IMR-90 (cell line): ENCODE results near the gene MKX. TPM values are rescaled to one million over a fixed set of nuclear protein-coding genes. Genes with fewer than 3 reads are reported as not detected.

ENCODE experiments used
- ATAC-seq: fragments of 200-7000 bp; cut with Tn5 transposase; 2 replicates; pipeline ENCODE4 v1.9.1; 2020; ENCODE audit warnings: low read depth, mild to moderate bottlenecking, moderate library complexity
- BruUV-seq: library from RNA; stranded (reverse); fragments of 400-500 nt; replicated peaks from 2 replicates; lab custom pipeline; 2021; lab: Mats Ljungman, UMichigan
- CTCF ChIA-PET: fragments of 300-600 bp; formaldehyde crosslinking; extraction: SDS; loops from one replicate; lab custom pipeline; 2021; ENCODE audit warnings: antibody characterized with exemption; lab: Yijun Ruan, JAX
- POLR2A ChIA-PET: fragments of 300-600 bp; sonication (Branson Sonifier 250); formaldehyde crosslinking; loops from one replicate; lab custom pipeline; 2022; ENCODE audit warnings: antibody characterized with exemption; ENCODE audit not compliant: unreplicated experiment; lab: Charles Lee
- DNase-seq: peaks from one replicate; pipeline ENCODE4 v3.0.0; 2013
- H2AFZ ChIP-seq: replicated peaks from 2 replicates; pipeline ENCODE3; 2013; ENCODE audit warnings: low read length, mild to moderate bottlenecking; ENCODE audit not compliant: poor library complexity
- H2AK5ac ChIP-seq: 2 replicates; pipeline ENCODE4 v1.6.1; 2013; ENCODE audit warnings: low read depth, low read length, inconsistent platforms
- H2AK9ac ChIP-seq: replicated peaks from 2 replicates; pipeline ENCODE3; 2013; ENCODE audit warnings: mild to moderate bottlenecking, low read depth, low read length, moderate library complexity; ENCODE audit not compliant: poor library complexity
- H2BK120ac ChIP-seq: 2 replicates; pipeline ENCODE4 v1.6.1; 2013; ENCODE audit warnings: low read depth, low read length, inconsistent platforms
- H2BK15ac ChIP-seq: 3 replicates; pipeline ENCODE4 v1.6.1; 2013; ENCODE audit warnings: low read depth, low read length, inconsistent platforms
- H2BK20ac ChIP-seq: 2 replicates; pipeline ENCODE4 v1.6.1; 2013; ENCODE audit warnings: low read depth, mild to moderate bottlenecking, inconsistent platforms, low read length, moderate library complexity
- H2BK5ac ChIP-seq: 2 replicates; pipeline ENCODE4 v1.6.1; 2013; ENCODE audit warnings: mild to moderate bottlenecking, low read depth, low read length, inconsistent platforms; ENCODE audit not compliant: poor library complexity, severe bottlenecking
- H3K14ac ChIP-seq: replicated peaks from 2 replicates; pipeline ENCODE4 v1.6.1; 2013; ENCODE audit warnings: low read depth, low read length, inconsistent platforms
- H3K18ac ChIP-seq: 2 replicates; pipeline ENCODE4 v1.6.1; 2013; ENCODE audit warnings: low read depth, low read length, control low read depth
- H3K23ac ChIP-seq: 2 replicates; pipeline ENCODE4 v1.6.1; 2013; ENCODE audit warnings: low read depth, low read length, inconsistent platforms
- H3K27ac ChIP-seq: 2 replicates; pipeline ENCODE4 v1.5.1; 2013; ENCODE audit warnings: mild to moderate bottlenecking, control low read depth, low read length; ENCODE audit not compliant: insufficient read depth
- H3K27me3 ChIP-seq: 2 replicates; pipeline ENCODE4 v1.6.1; 2013; ENCODE audit warnings: low read length; ENCODE audit not compliant: control insufficient read depth, insufficient read depth
- H3K36me3 ChIP-seq: 2 replicates; pipeline ENCODE4 v1.6.1; 2013; ENCODE audit warnings: low read length, mixed read lengths; ENCODE audit not compliant: control insufficient read depth, insufficient read depth
- H3K4ac ChIP-seq: 2 replicates; pipeline ENCODE4 v1.6.1; 2013; ENCODE audit warnings: low read depth, low read length, inconsistent platforms
- H3K4me1 ChIP-seq: 2 replicates; pipeline ENCODE4 v1.6.1; 2013; ENCODE audit warnings: low read length, mixed read lengths; ENCODE audit not compliant: control insufficient read depth, insufficient read depth
- H3K4me2 ChIP-seq: 2 replicates; pipeline ENCODE4 v1.6.1; 2013; ENCODE audit warnings: low read depth, mild to moderate bottlenecking, control low read depth, low read length, moderate library complexity
- H3K4me3 ChIP-seq: 2 replicates; pipeline ENCODE4 v1.5.1; 2013; ENCODE audit warnings: low read depth, mild to moderate bottlenecking, control low read depth, low read length, moderate library complexity; ENCODE audit not compliant: insufficient read depth
- H3K56ac ChIP-seq: 2 replicates; pipeline ENCODE4 v1.6.1; 2013; ENCODE audit warnings: low read length, inconsistent platforms; ENCODE audit not compliant: insufficient read depth; ENCODE audit errors: extremely low read depth
- H3K79me1 ChIP-seq, 2 experiments: 2 replicates each; pipeline ENCODE4 v1.6.1; 2013; ENCODE audit warnings: low read length in 2 of 2, inconsistent platforms in 1 of 2, low read depth in 1 of 2
- H3K9ac ChIP-seq: 2 replicates; pipeline ENCODE4 v1.6.1; 2013; ENCODE audit warnings: low read depth, low read length, control low read depth
- H3K9me1 ChIP-seq: 2 replicates; pipeline ENCODE4 v1.6.1; 2013; ENCODE audit warnings: low read length, inconsistent platforms; ENCODE audit not compliant: insufficient read depth
- H3K9me3 ChIP-seq: 2 replicates; pipeline ENCODE4 v1.6.1; 2013; ENCODE audit warnings: low read length; ENCODE audit not compliant: control insufficient read depth, insufficient read depth
- H4K20me1 ChIP-seq: 2 replicates; pipeline ENCODE4 v1.6.1; 2013; ENCODE audit warnings: low read length, inconsistent platforms; ENCODE audit not compliant: insufficient read depth
- H4K5ac ChIP-seq: 2 replicates; pipeline ENCODE4 v1.6.1; 2013; ENCODE audit warnings: mild to moderate bottlenecking, low read depth, low read length, control low read depth
- H4K8ac ChIP-seq, 2 experiments: 2 replicates each; pipeline ENCODE4 v1.6.1; 2013; ENCODE audit warnings: low read depth in 2 of 2, low read length in 2 of 2, control low read depth in 1 of 2, inconsistent platforms in 1 of 2
- H4K91ac ChIP-seq: 2 replicates; pipeline ENCODE4 v1.6.1; 2013; ENCODE audit warnings: low read depth, low read length, inconsistent platforms; ENCODE audit not compliant: insufficient read depth
- BHLHE40 ChIP-seq: fragments of 150-350 bp; IDR thresholded peaks from 2 replicates; pipeline ENCODE4 v1.6.1; 2016; ENCODE audit warnings: mild to moderate bottlenecking, low read depth, low read length
- CEBPB ChIP-seq: IDR thresholded peaks from 2 replicates; pipeline ENCODE4 v1.6.1; 2012; ENCODE audit warnings: low read depth, low read length, improper control_type of control experiment
- CHD1 ChIP-seq: IDR thresholded peaks from 2 replicates; pipeline ENCODE4 v1.6.1; 2012; ENCODE audit warnings: low read depth, low read length, improper control_type of control experiment
- CTCF ChIP-seq: conservative IDR thresholded peaks from 2 replicates; pipeline ENCODE4 v1.5.1; 2012; ENCODE audit warnings: mild to moderate bottlenecking, low read depth, low read length, improper control_type of control experiment
- FOS ChIP-seq: fragments of 150-350 bp; IDR thresholded peaks from 2 replicates; pipeline ENCODE4 v1.6.1; 2016; ENCODE audit warnings: low read depth, low read length
- MAFK ChIP-seq: IDR thresholded peaks from 2 replicates; pipeline ENCODE4 v1.6.1; 2012; ENCODE audit warnings: low read depth, low read length, improper control_type of control experiment
- MAZ ChIP-seq: IDR thresholded peaks from 2 replicates; pipeline ENCODE4 v1.6.1; 2012; ENCODE audit warnings: low read depth, mild to moderate bottlenecking, low read length, improper control_type of control experiment, moderate library complexity, borderline replicate concordance
- NFE2L2 ChIP-seq: fragments of 150-350 bp; IDR thresholded peaks from 2 replicates; pipeline ENCODE4 v1.6.1; 2016; ENCODE audit warnings: low read depth, mild to moderate bottlenecking, low read length
- POLR2A ChIP-seq: IDR thresholded peaks from 2 replicates; pipeline ENCODE4 v1.6.1; 2012; ENCODE audit warnings: mild to moderate bottlenecking, low read depth, low read length
- RAD21 ChIP-seq: IDR thresholded peaks from 2 replicates; pipeline ENCODE4 v1.6.1; 2012; ENCODE audit warnings: low read length, improper control_type of control experiment
- RCOR1 ChIP-seq: IDR thresholded peaks from 2 replicates; pipeline ENCODE4 v1.6.1; 2012; ENCODE audit warnings: mild to moderate bottlenecking, low read length, improper control_type of control experiment; ENCODE audit not compliant: insufficient replicate concordance
- RFX5 ChIP-seq: IDR thresholded peaks from 2 replicates; pipeline ENCODE4 v1.8.0; 2012; ENCODE audit warnings: low read depth, mild to moderate bottlenecking, low read length, moderate library complexity
- SMC3 ChIP-seq: fragments of 150-350 bp; IDR thresholded peaks from 2 replicates; pipeline ENCODE4 v1.6.1; 2016; ENCODE audit warnings: low read depth, mild to moderate bottlenecking, antibody characterized with exemption, low read length, moderate library complexity
- WGBS, 2 experiments: methylation state at CpG; one replicate each; pipeline versions ENCODE4 v1.1.5 to v1.1.7; 2013; ENCODE audit warnings: missing lambda C conversion rate in 2 of 2; ENCODE audit not compliant: insufficient read length in 1 of 2; ENCODE audit errors: extremely low coverage in 2 of 2; 5-methylcytosine and 5-hydroxymethylcytosine counted together
- dilution Hi-C: fragments of 300-500 bp; cut with HindIII; formaldehyde crosslinking; loops from one replicate; pipeline ENCODE4 v1.14.3; 2018; ENCODE audit warnings: low sequenced_read_pairs; ENCODE audit not compliant: unreplicated experiment
- in situ Hi-C: fragments of 300-500 bp; cut with MboI; formaldehyde crosslinking; loops from 3 replicates; pipeline ENCODE4 v1.14.3; 2019; ENCODE audit warnings: low sequenced_read_pairs, inconsistent platforms, mixed read lengths
- intact Hi-C: fragments of 100-400 bp; cut with micrococcal nuclease; formaldehyde crosslinking; loops from 2 replicates; pipeline ENCODE4 v1.10.0; 2022
- polyA plus RNA-seq, 3 experiments: library from polyadenylated mRNA; depleted of rRNA; stranded (reverse); fragments of >200 nt; gene quantifications; 2 replicates each; pipeline ENCODE4 v1.2.3, GENCODE V29; 2012; ENCODE audit warnings: low replicate concordance in 1 of 3
- total RNA-seq: library from RNA; depleted of rRNA; stranded (reverse); fragments of >200 nt; gene quantifications from 2 replicates; pipeline ENCODE4 v1.2.3, GENCODE V29; 2012
- TF ChIP-seq, protein P1 (sequence below): fragments of 150-350 bp; IDR thresholded peaks from 2 replicates; pipeline ENCODE4 v1.6.1; 2017; ENCODE audit warnings: mild to moderate bottlenecking, antibody characterized with exemption, low read length, low read depth
- TF ChIP-seq, protein P2 (sequence below): fragments of 150-350 bp; IDR thresholded peaks from 2 replicates; pipeline ENCODE4 v1.6.1; 2016; ENCODE audit warnings: low read depth, mild to moderate bottlenecking, low read length, moderate library complexity, borderline replicate concordance

The MKX gene
- total and polyA plus RNA-seq, 2 of the 4 experiments (the other 2 are of a cell fraction), result 0.10 to 0.36 TPM

DNA sequence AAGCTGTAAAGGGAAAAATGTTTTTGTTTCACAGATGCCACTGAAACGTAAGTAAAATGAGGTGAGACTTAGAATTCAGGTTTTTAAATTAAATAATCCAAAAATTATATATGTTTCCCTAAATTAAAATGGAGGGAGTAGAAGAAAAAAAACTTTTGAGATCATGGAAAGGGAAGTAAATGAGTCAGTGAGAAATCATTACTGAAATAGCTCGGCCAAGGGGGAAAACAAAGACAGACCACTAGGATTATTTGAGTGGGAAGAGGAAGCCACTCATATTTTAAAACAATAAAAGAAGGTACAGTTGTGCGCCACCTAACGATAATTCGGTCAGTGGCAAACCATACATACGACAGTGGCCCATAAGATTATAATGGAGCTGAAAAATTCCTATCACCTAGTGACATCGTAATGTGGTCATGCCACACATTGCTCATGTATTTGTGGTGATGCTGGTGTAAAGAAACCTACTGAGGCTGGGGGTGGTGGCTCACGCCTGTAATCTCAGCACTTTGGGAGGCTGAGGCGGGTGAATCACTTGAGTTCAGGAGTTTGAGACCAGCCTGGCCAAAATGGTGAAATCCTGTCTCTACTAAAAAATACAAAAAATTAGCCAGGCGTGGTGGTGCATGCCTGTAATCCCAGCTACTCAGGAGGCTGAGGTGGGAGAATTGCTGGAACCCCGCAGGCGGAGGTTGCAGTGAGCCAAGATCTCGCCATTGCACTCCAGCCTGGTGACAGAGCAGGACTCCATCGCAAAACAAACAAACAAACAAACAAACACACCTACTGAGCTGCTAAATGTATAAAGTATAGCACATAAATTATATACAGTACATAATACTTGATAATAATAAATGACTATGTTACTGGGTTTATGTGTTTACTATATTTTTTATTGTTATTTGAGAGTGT, 64.7 kb downstream of the MKX start:
- Histone ChIP-seq H3K4me1 (peaks cover 2% of the 10 kb centered on the region), H3K79me1 (no peaks in the 10 kb centered on the region), H4K8ac (no peak overlapping the region), H3K27me3 (no peaks in the 10 kb centered on the region), H3K27ac (no peak overlapping the region), H3K9ac (no peak overlapping the region), H2AFZ (no peak overlapping the region), H4K91ac (no peak overlapping the region), H2AK9ac (no peak overlapping the region), H2BK5ac (no peak overlapping the region), H4K20me1 (no peaks in the 10 kb centered on the region), H2BK120ac (no peak overlapping the region), H3K23ac (no peak overlapping the region), H2AK5ac (no peak overlapping the region), H3K4ac (no peak overlapping the region), H3K4me2 (no peak overlapping the region), H3K18ac (no peak overlapping the region), H2BK15ac (no peak overlapping the region), H3K56ac (no peak overlapping the region), H3K9me1 (no peaks in the 10 kb centered on the region; the same call in 1 of the 2 replicates), H3K4me3 (no peak overlapping the region), H4K5ac (no peak overlapping the region), H3K14ac (no peak overlapping the region), H3K9me3 (no peaks in the 10 kb centered on the region), H2BK20ac (no peak overlapping the region), H3K36me3 (no peaks in the 10 kb centered on the region)
- dilution Hi-C loops (no loop called here), in situ Hi-C loops (no loop called here), intact Hi-C loops (no loop called here)
- no TSS peak for BruUV-seq
- peak; percentile 26 for DNase-seq
- WGBS, 2 experiments, result no CpG with 5 or more reads among the region's 14 CpGs
- POLR2A ChIA-PET, result no interaction called here
- CTCF ChIA-PET, result interaction anchor here (1.3 kb wide), 1 partner anchor 21 kb away, joined by 3 read pairs; no protein-coding TSS in a partner anchor
- no peak for ATAC-seq
- TF ChIP-seq MAFK (no peak), RAD21 (no peak), MAZ (no peak), RFX5 (no peak), CTCF (no peak), CEBPB (no peak), RCOR1 (no peak), SMC3 (no peak), BHLHE40 (no peak), POLR2A (no peak), NFE2L2 (no peak), CHD1 (no peak), FOS (no peak)
- TF ChIP-seq, protein P1, sequence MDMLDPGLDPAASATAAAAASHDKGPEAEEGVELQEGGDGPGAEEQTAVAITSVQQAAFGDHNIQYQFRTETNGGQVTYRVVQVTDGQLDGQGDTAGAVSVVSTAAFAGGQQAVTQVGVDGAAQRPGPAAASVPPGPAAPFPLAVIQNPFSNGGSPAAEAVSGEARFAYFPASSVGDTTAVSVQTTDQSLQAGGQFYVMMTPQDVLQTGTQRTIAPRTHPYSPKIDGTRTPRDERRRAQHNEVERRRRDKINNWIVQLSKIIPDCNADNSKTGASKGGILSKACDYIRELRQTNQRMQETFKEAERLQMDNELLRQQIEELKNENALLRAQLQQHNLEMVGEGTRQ, result no peak
- TF ChIP-seq, protein P2, sequence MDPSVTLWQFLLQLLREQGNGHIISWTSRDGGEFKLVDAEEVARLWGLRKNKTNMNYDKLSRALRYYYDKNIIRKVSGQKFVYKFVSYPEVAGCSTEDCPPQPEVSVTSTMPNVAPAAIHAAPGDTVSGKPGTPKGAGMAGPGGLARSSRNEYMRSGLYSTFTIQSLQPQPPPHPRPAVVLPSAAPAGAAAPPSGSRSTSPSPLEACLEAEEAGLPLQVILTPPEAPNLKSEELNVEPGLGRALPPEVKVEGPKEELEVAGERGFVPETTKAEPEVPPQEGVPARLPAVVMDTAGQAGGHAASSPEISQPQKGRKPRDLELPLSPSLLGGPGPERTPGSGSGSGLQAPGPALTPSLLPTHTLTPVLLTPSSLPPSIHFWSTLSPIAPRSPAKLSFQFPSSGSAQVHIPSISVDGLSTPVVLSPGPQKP, result no peak
